ENCODE results near the gene MYO3B. TPM values are rescaled to one million over a fixed set of nuclear protein-coding genes. Genes with fewer than 3 reads are reported as not detected.

Gene MYO3B
- total and polyA plus RNA-seq, 2 donors (not counting 3 experiments of a cell fraction or from before 2014, with no cell fraction given): 0.03 TPM; not detected in 1

DNA sequence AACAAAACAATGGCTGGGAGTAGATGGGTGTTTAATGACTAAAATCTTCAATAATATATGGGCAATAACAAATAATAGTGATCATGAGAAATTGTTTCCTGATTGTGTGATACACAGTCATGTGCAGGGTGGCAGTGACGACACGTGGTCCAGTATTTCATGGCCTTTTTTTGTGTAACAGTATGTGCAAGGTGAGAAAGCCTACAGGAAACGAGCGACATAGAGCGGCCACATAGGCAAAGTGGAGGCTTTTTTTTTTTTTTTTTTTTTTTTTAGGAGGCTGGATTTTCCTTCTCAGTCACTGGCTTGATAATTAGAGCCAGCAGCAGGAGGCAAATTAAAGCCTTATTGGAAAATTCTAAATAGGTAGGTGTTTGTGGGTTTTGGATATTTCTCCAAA lies 123.7 kb downstream of the MYO3B start:
- no peak overlapping the region for H3K4me2 ChIP-seq (ENCODE audit: insufficient read depth, low read length)
- no peak for TF ChIP-seq MYC (IDR thresholded peaks at IDR 0.05; ENCODE audit: low read depth, low read length)
- TF ChIP-seq POLR2A (IDR thresholded peaks at IDR 0.05; ENCODE audit: low read depth, low read length): no peak
- TF ChIP-seq EZH2 (IDR thresholded peaks at IDR 0.05; ENCODE audit: borderline replicate concordance, low read depth, low read length, severe bottlenecking): no peak
- TF ChIP-seq GATA2 (IDR thresholded peaks at IDR 0.05; ENCODE audit: insufficient read depth, insufficient read length, low read depth, low read length): no peak
- no peak for TF ChIP-seq MAX (IDR thresholded peaks at IDR 0.05; ENCODE audit: insufficient read depth, insufficient read length)
- no peak for TF ChIP-seq FOS (IDR thresholded peaks at IDR 0.05; ENCODE audit: borderline replicate concordance, insufficient read depth, low read length)
- no peak for TF ChIP-seq POLR2AphosphoS5 (IDR thresholded peaks at IDR 0.05; ENCODE audit: insufficient read depth, low read depth, low read length)
- no peak for TF ChIP-seq CTCF (IDR thresholded peaks at IDR 0.05; ENCODE audit: extremely low read depth in 1 of 2, insufficient read depth in 1 of 2, low read depth in 1 of 2, low read length in 2 of 2)
- TF ChIP-seq JUN (IDR thresholded peaks at IDR 0.05; ENCODE audit: borderline replicate concordance, insufficient read depth, insufficient read length, low read depth): no peak
- peaks cover 0 to 7% of the 10 kb centered on the region in 2 experiments for H3K27me3 ChIP-seq (ENCODE audit: control insufficient read depth in 2 of 2, insufficient read depth in 2 of 2, low read length in 2 of 2)
- no peaks in the 10 kb centered on the region for H3K79me2 ChIP-seq (ENCODE audit: control insufficient read depth, insufficient read depth, low read length)
- FAIRE-seq (no peak), DNase-seq (ENCODE audit: low read depth, low spot score) (no peak)
- no peak overlapping the region for H3K9ac ChIP-seq (replicated peaks; ENCODE audit: extremely low read depth, insufficient read depth, low read length)
- no peaks in the 10 kb centered on the region for H3K9me1 ChIP-seq (replicated peaks; ENCODE audit: control insufficient read depth, extremely low read depth, insufficient read depth, low read length)
- no peaks in the 10 kb centered on the region for H3K9me3 ChIP-seq (replicated peaks; ENCODE audit: control insufficient read depth, insufficient read depth, low read length)
- POLR2A ChIA-PET: no interaction called here
- no peaks in the 10 kb centered on the region for H3K36me3 ChIP-seq (ENCODE audit: control insufficient read depth in 2 of 2, extremely low read depth in 1 of 2, insufficient read depth in 2 of 2, low read length in 2 of 2)
- no peak overlapping the region for H3K4me3 ChIP-seq (replicated peaks in 1 of 3; ENCODE audit: insufficient read depth in 1 of 3, low read depth in 1 of 3, low read length in 3 of 3)
- no peak overlapping the region for H2AFZ ChIP-seq (ENCODE audit: low read depth, low read length)
- no peaks in the 10 kb centered on the region for H4K20me1 ChIP-seq (replicated peaks; ENCODE audit: control insufficient read depth, extremely low read depth, insufficient read depth, low read length)
- CTCF ChIA-PET: no interaction called here
- intact Hi-C loops (cut with micrococcal nuclease) (no loop called here), dilution Hi-C loops (cut with MboI; ENCODE audit: extremely low pct_ligation_motif_present, low sequenced_read_pairs) (no loop called here)
- no peak overlapping the region for H3K27ac ChIP-seq (ENCODE audit: insufficient read depth, low read depth, low read length)
- no peaks in the 10 kb centered on the region for H3K4me1 ChIP-seq (ENCODE audit: control insufficient read depth, extremely low read depth, insufficient read depth, low read length)
- no TSS peak for BruUV-seq (replicated peaks)
